Liver (tissue), 3 donors: ENCODE results near the gene DSCAML1.

Experiments used
- CTCF ChIP-seq: fragments of 150-350 bp; IDR thresholded peaks from 2 replicates; pipeline ENCODE4 v1.5.1; 2017; ENCODE audit warnings: improper control_type of control experiment, low read depth, low read length; ENCODE audit not compliant: missing input control
- EGR1 ChIP-seq, 2 donors: IDR thresholded peaks; 2 replicates each; pipeline ENCODE4 v1.6.1; 2016 to 2018; ENCODE audit warnings: antibody characterized with exemption in 2 of 2, low read depth in 2 of 2
- GABPA ChIP-seq, 2 donors: IDR thresholded peaks in 1 of 2; conservative IDR thresholded peaks in 1 of 2; 2 replicates each; pipeline ENCODE4 v1.6.1; 2016; ENCODE audit warnings: antibody characterized with exemption in 2 of 2, mild to moderate bottlenecking in 1 of 2, moderate library complexity in 1 of 2
- JUND ChIP-seq, 2 donors: IDR thresholded peaks; 2 replicates each; pipeline ENCODE4 v1.6.1; 2016; ENCODE audit warnings: antibody characterized with exemption in 2 of 2
- NR2F2 ChIP-seq: IDR thresholded peaks from 2 replicates; pipeline ENCODE4 v1.6.1; 2016; ENCODE audit warnings: antibody characterized with exemption
- SP1 ChIP-seq: IDR thresholded peaks from 2 replicates; pipeline ENCODE4 v1.6.1; 2018; ENCODE audit warnings: antibody characterized with exemption, mild to moderate bottlenecking
- TAF1 ChIP-seq: conservative IDR thresholded peaks from 2 replicates; pipeline ENCODE4 v1.6.1; 2016; ENCODE audit warnings: antibody characterized with exemption, mild to moderate bottlenecking
- YY1 ChIP-seq: IDR thresholded peaks from 2 replicates; pipeline ENCODE4 v1.6.1; 2016; ENCODE audit warnings: antibody characterized with exemption, mild to moderate bottlenecking
- TF ChIP-seq, protein P1 (sequence below): IDR thresholded peaks from 2 replicates; pipeline ENCODE4 v1.6.1; 2016; ENCODE audit warnings: antibody characterized with exemption, mild to moderate bottlenecking
- TF ChIP-seq, protein P2 (sequence below): IDR thresholded peaks from 2 replicates; pipeline ENCODE4 v1.6.1; 2016; ENCODE audit warnings: antibody characterized with exemption
- TF ChIP-seq, protein P3 (sequence below): IDR thresholded peaks from 2 replicates; pipeline ENCODE4 v1.6.1; 2016; ENCODE audit warnings: antibody characterized with exemption
- donor health status: healthy.
- donor health status: healthy.

DNA sequence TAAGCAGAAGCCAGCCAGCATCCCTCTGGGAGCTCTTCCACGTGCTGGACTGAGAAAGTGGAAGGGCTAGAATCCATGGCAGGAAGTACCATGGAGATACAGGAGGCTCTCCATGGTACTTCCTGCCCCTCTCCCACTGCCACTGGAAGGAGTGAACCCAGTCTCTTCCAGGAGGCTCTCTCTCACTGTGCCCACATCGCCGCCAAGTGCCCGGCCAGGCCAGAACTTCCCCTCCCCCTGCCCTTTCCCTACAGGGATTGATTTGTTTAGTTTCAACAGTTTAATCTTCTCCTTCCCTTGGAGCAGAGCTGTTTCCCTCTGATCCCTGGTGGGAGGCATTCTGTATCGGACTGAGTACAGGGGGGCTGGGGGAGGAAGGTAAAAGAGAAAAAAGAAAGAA is 133.6 kb downstream of the DSCAML1 start:
- TF ChIP-seq, protein P1, sequence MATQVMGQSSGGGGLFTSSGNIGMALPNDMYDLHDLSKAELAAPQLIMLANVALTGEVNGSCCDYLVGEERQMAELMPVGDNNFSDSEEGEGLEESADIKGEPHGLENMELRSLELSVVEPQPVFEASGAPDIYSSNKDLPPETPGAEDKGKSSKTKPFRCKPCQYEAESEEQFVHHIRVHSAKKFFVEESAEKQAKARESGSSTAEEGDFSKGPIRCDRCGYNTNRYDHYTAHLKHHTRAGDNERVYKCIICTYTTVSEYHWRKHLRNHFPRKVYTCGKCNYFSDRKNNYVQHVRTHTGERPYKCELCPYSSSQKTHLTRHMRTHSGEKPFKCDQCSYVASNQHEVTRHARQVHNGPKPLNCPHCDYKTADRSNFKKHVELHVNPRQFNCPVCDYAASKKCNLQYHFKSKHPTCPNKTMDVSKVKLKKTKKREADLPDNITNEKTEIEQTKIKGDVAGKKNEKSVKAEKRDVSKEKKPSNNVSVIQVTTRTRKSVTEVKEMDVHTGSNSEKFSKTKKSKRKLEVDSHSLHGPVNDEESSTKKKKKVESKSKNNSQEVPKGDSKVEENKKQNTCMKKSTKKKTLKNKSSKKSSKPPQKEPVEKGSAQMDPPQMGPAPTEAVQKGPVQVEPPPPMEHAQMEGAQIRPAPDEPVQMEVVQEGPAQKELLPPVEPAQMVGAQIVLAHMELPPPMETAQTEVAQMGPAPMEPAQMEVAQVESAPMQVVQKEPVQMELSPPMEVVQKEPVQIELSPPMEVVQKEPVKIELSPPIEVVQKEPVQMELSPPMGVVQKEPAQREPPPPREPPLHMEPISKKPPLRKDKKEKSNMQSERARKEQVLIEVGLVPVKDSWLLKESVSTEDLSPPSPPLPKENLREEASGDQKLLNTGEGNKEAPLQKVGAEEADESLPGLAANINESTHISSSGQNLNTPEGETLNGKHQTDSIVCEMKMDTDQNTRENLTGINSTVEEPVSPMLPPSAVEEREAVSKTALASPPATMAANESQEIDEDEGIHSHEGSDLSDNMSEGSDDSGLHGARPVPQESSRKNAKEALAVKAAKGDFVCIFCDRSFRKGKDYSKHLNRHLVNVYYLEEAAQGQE: no peak
- TF ChIP-seq, protein P2, sequence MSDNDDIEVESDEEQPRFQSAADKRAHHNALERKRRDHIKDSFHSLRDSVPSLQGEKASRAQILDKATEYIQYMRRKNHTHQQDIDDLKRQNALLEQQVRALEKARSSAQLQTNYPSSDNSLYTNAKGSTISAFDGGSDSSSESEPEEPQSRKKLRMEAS: no peak
- TF ChIP-seq CTCF: no peak
- no peak for TF ChIP-seq GABPA (IDR thresholded peaks at IDR 0.05 in 1 of 2, conservative IDR thresholded peaks at IDR 0.05 in 1 of 2)
- no peak for TF ChIP-seq SP1
- TF ChIP-seq YY1: no peak
- no peak for TF ChIP-seq EGR1 (IDR thresholded peaks at IDR 0.05; ENCODE audit: low read depth in 2 of 2)
- TF ChIP-seq, protein P3, sequence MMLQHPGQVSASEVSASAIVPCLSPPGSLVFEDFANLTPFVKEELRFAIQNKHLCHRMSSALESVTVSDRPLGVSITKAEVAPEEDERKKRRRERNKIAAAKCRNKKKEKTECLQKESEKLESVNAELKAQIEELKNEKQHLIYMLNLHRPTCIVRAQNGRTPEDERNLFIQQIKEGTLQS: no peak
- TF ChIP-seq JUND (IDR thresholded peaks at IDR 0.05): no peak
- TF ChIP-seq NR2F2: no peak
- no peak for TF ChIP-seq TAF1
